Subcutaneous preadipocyte (primary cell): Measurements from ENCODE around the gene EXO1. TPM values are rescaled to one million over a fixed set of nuclear protein-coding genes. Genes with fewer than 3 reads are reported as not detected.

Source experiments
- total RNA-seq: library from RNA; depleted of rRNA; stranded (reverse); fragments of >200 nt; gene quantifications from 2 replicates; pipeline ENCODE4 v1.2.3, GENCODE V29; 2012

Gene EXO1
- total RNA-seq, result 14.7 and 29.5 TPM in 2 replicates

DNA sequence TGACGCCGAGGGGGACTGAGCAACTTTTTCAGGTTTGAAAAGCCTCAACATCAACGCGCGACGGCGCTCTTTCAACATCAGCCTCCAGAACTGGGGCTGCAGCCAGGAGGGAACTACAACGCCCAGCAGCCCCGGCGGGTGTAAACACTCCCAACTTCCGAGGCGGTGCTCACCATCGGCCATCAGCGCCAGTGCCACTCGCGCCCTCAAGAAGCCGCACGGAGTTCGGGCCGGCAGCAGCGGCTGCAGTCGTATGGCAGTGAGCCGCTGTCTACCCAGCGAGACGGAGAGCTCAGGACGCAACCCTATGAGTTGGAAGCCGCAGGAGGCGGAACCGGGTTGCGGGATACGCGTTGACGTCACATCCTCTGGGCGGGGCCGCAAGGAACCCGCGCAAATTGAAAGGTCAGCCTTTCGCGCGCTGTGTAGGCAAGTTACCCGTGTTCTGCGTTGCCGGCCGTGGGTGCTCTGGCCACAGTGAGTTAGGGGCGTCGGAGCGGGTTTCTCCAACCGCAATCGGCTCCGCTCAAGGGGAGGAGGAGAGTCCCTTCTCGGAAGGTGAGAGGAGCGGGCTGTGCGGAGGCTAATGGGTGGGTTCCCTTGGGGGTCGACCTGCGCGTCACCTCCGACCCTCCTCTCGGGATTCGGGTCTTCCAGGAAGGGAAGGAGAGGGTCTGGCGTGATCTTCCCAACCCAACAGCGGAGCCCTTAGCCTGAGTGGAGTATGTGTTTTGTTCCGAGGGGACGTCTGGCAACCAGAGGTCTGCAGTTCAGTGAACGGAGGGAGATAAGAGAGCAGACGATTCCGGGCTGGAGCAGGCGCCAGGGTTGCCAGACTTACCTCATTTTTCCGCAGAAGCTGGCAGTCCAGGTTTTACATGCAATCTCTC is at the start of gene EXO1:
Gene EXO1, plus strand, starts transcription at position 409 of the 890 bp plus-strand sequence. CDS start 2,222 bp downstream, outside the sequence.

Other genes with a start within 250 kb of the EXO1 start
- 13.2 and 30.7 TPM in 2 replicates for gene CHML, start 207.8 kb upstream of the EXO1 start, total RNA-seq
- 22.4 and 32.1 TPM in 2 replicates for gene OPN3, start 207.8 kb upstream of the EXO1 start, total RNA-seq
- not detected in 2 replicates for gene WDR64, start 195.9 kb upstream of the EXO1 start, total RNA-seq
- gene BECN2, start 109.6 kb downstream of the EXO1 start, total RNA-seq, result not detected in 2 replicates
- gene MAP1LC3C, start 150.9 kb downstream of the EXO1 start, total RNA-seq, result under 0.01 and 0.20 TPM in 2 replicates